K562 (cell line): ENCODE measurements around the gene CPTP. TPM values are rescaled to one million over a fixed set of nuclear protein-coding genes. Genes with fewer than 3 reads are reported as not detected.

Experiments
- ATAC-seq: fragments of 200-7000 bp; cut with Tn5 transposase; 3 replicates; pipeline ENCODE4 v1.9.1; 2020; ENCODE audit warnings: moderate library complexity
- BruUV-seq: library from RNA; stranded (reverse); fragments of 400-500 nt; replicated peaks from 2 replicates; lab custom pipeline; 2021; lab: Mats Ljungman, UMichigan
- CTCF ChIA-PET: fragments of 300-600 bp; formaldehyde crosslinking; extraction: SDS; loops from one replicate; lab custom pipeline; 2021; ENCODE audit warnings: low intra/inter-chr PET ratio; lab: Yijun Ruan, JAX
- POLR2A ChIA-PET: fragments of 300-600, 350-650 bp; sonication (Branson Sonifier 250); formaldehyde crosslinking; extraction: SDS; loops from one replicate; lab custom pipeline; 2021; ENCODE audit warnings: antibody characterized with exemption, inconsistent platforms; lab: Yijun Ruan, JAX
- DNase-seq, 4 experiments: peaks; one replicate each; pipeline versions ENCODE4 v3.0.0 to v3.0.0-alpha.2; 2011 to 2018; ENCODE audit warnings: low spot score in 3 of 4, mixed read lengths in 3 of 4; ENCODE audit errors: extremely low read depth in 1 of 4
- FAIRE-seq: peaks from 2 replicates; lab custom pipeline; 2011; peaks lifted over from hg19 to GRCh38; lab: Jason Lieb, UNC
- H2AFZ ChIP-seq: 2 replicates; pipeline ENCODE4 v1.6.0; 2011; ENCODE audit warnings: low read depth, low read length, control low read depth, inconsistent platforms
- H3K27ac ChIP-seq: fragments of 200-600 bp; 3 replicates; pipeline ENCODE4 v1.8.0; 2011; ENCODE audit warnings: low read depth, mild to moderate bottlenecking, control low read depth, inconsistent platforms, low read length, moderate library complexity, mixed read lengths; ENCODE audit errors: extremely low read depth
- H3K27me3 ChIP-seq, 2 experiments: fragments of 300-600 bp in 1 of 2; 2 replicates in 1 of 2; 3 replicates in 1 of 2; pipeline versions ENCODE4 v1.6.0 to v1.8.0; 2011; ENCODE audit warnings: inconsistent platforms in 2 of 2, low read length in 2 of 2, mild to moderate bottlenecking in 1 of 2, mixed read lengths in 1 of 2, moderate library complexity in 1 of 2; ENCODE audit not compliant: control insufficient read depth in 2 of 2, insufficient read depth in 2 of 2
- H3K36me3 ChIP-seq: fragments of 300-600 bp; 3 replicates; pipeline ENCODE4 v1.8.0; 2011; ENCODE audit warnings: mild to moderate bottlenecking, low read length, inconsistent platforms; ENCODE audit not compliant: control insufficient read depth, insufficient read depth
- H3K4me1 ChIP-seq, 2 experiments: fragments of 200-600 bp in 1 of 2; replicated peaks in 1 of 2; 2 replicates in 1 of 2; 3 replicates in 1 of 2; pipeline versions ENCODE4 v1.5.1 to v1.8.0; 2011; ENCODE audit warnings: inconsistent platforms in 2 of 2, low read length in 2 of 2, mild to moderate bottlenecking in 1 of 2, mixed read lengths in 1 of 2, moderate library complexity in 1 of 2; ENCODE audit not compliant: control insufficient read depth in 2 of 2, insufficient read depth in 2 of 2
- H3K4me2 ChIP-seq: 2 replicates; pipeline ENCODE4 v1.6.1; 2011; ENCODE audit warnings: low read length, control low read depth, inconsistent platforms, mixed read lengths; ENCODE audit not compliant: insufficient read depth
- H3K4me3 ChIP-seq: fragments of 200-600 bp; sonication (generic), shearing (Covaris generic); 2 replicates; pipeline ENCODE4 v1.5.1; 2016; ENCODE audit warnings: control low read depth, inconsistent platforms
- H3K79me2 ChIP-seq: fragments of 200-600 bp; 3 replicates; pipeline ENCODE4 v1.8.0; 2011; ENCODE audit warnings: low read length, inconsistent platforms; ENCODE audit not compliant: control insufficient read depth, insufficient read depth
- H3K9ac ChIP-seq, 2 experiments: 2 replicates each; pipeline versions ENCODE4 v1.6.0 to v1.6.1; 2011; ENCODE audit warnings: low read depth in 2 of 2, low read length in 2 of 2, control low read depth in 1 of 2, inconsistent platforms in 1 of 2, mild to moderate bottlenecking in 1 of 2, mixed read lengths in 1 of 2; ENCODE audit not compliant: insufficient read depth in 1 of 2
- H3K9me1 ChIP-seq: one replicate; pipeline ENCODE4 v1.6.0; 2011; ENCODE audit warnings: inconsistent platforms, mild to moderate bottlenecking, low read length, moderate library complexity; ENCODE audit not compliant: control insufficient read depth, insufficient read depth
- H3K9me3 ChIP-seq: replicated peaks from 2 replicates; pipeline ENCODE4 v1.5.1; 2011; ENCODE audit warnings: low read depth, low read length, inconsistent platforms; ENCODE audit not compliant: control insufficient read depth, insufficient read depth
- H4K20me1 ChIP-seq: replicated peaks from 2 replicates; pipeline ENCODE4 v1.6.1; 2011; ENCODE audit warnings: low read length, inconsistent platforms, mixed read lengths; ENCODE audit not compliant: control insufficient read depth, insufficient read depth
- FOXA3 ChIP-seq, 2 experiments: fragments of 450-650 bp in 1 of 2; sonication (generic) in 1 of 2; formaldehyde crosslinking; IDR thresholded peaks in 1 of 2; conservative IDR thresholded peaks in 1 of 2; 2 replicates each; pipeline versions ENCODE4 v1.4.0 to v1.8.0; 2020 to 2022; ENCODE audit warnings: mild to moderate bottlenecking in 2 of 2, missing genetic modification reagents in 1 of 2
- FOXJ2 ChIP-seq: fragments of 200-800 bp; sonication (Bioruptor generic); IDR thresholded peaks from 2 replicates; pipeline ENCODE4 v1.6.1; 2016; ENCODE audit warnings: missing genetic modification characterization, missing compliant biosample characterization
- HDAC3 ChIP-seq: fragments of 450-650 bp; IDR thresholded peaks from 2 replicates; pipeline ENCODE4 v1.6.1; 2018; ENCODE audit warnings: borderline replicate concordance, mild to moderate bottlenecking, moderate library complexity; ENCODE audit not compliant: partially characterized antibody
- WGBS: fragments of 100-300 bp; shearing (Covaris generic); methylation state at CpG from one replicate; pipeline ENCODE4 v1.1.6; 2016; ENCODE audit warnings: low coverage, mixed read lengths; ENCODE audit not compliant: insufficient coverage; ENCODE audit errors: missing lambda C conversion rate; 5-methylcytosine and 5-hydroxymethylcytosine counted together
- in situ Hi-C: fragments of 300-500 bp; cut with MboI; formaldehyde crosslinking; loops from 4 replicates; pipeline ENCODE4 v1.15.0; 2018; ENCODE audit warnings: inconsistent platforms, mixed read lengths
- intact Hi-C: fragments of 100-400 bp; cut with micrococcal nuclease; formaldehyde crosslinking; loops from 2 replicates; pipeline ENCODE4 v1.14.2; 2022
- polyA plus RNA-seq, 8 experiments: library from polyadenylated mRNA; depleted of rRNA in 4 of 8; stranded (reverse) in 5 of 8; unstranded in 3 of 8; fragments of >200 nt; fragmentation: Nextera tagmentation in 2 of 8; fragmentation: Illumina TruSeq in 1 of 8; extraction: Ambion mirVana in 2 of 8; extraction: Trizol in 1 of 8; gene quantifications; 2 replicates each; pipeline versions ENCODE4 v1.2.1 to v1.2.3, GENCODE V29; 2011 to 2014; ENCODE audit warnings: inconsistent platforms in 1 of 8, missing spikeins in 1 of 8
- total RNA-seq, 7 experiments: library from RNA; depleted of rRNA in 6 of 7; stranded (reverse); fragments of >200 nt in 6 of 7; fragmentation: Illumina TruSeq in 2 of 7; extraction: Trizol in 2 of 7; gene quantifications; 2 replicates each; pipeline versions ENCODE4 v1.2.1 to v1.2.3, GENCODE V29; 2011 to 2021; ENCODE audit warnings: low replicate concordance in 1 of 7
- TF ChIP-seq, protein P1 (sequence below): sonication (generic); formaldehyde crosslinking; IDR thresholded peaks from 2 replicates; pipeline ENCODE4 v1.8.0; 2022; ENCODE audit warnings: mild to moderate bottlenecking, missing genetic modification reagents

Gene CPTP
- total and polyA plus RNA-seq, 9 of the 15 experiments (the other 6 are each of a cell fraction or from before 2014, with no cell fraction given), result 0.11 to 25.8 (median 3.5) TPM

DNA sequence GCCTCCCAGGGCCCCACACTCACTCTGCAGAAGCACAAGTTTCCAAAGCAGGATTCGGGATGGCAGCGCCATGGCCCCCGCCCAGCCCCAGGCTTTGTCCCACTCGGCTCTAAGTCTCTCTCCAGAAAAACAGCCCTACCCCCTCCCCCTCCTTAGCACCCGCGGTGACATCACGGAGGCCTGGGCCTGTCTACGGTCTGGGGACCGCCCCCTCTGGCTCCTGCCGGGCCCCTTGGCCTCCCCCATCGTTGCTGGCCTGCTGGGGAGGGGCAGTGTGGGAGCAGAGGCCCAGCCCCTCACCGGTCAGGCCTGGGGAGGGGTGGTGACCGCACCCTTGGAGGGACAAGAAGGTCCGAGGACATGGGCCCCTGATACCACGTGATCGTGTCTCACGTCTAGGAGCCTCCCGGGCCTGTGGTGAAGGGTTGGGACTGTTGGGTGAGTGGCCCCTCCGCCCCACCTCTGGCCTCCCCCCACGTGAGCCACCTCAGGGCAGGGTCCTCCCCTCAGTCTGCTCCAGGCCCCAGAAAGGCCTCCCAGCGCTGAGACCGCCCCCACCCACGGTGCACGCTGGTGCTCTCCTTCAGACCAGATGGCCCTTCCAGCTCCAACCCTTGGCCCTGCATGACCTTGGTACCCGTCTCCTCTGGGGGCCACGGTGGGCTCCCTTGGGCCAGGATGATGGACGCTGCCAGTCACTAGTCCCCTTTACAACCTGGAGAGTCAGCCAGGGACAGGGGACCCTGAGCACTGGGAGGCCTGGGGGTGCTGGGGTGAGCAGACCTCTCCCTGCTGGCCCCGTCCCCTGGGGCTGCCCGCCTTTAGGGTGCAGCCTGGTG is 34.0 kb downstream of the CPTP start, which contains the start of gene MXRA8 (continued):
- TF ChIP-seq HDAC3, result no peak

DNA sequence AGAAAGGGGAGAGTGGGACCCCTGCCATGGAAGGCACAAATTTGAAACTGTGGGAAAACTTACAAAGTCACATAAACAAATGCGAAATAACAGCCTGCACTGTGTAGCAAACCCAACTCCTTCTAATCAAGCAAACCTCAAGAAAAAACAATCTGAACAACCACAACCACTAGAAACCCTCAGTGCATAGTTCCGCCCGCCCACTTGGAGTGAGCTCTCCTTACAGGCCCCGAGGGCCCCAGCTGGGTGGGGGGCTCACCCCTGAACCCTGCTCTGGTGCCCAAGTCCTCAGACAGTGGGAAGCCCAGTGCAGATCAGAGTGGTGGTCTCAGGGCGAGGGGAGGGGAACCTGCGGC is 34.7 kb downstream of the CPTP start:
- ChIA-PET POLR2A (interaction anchor here (1.0 to 1.1 kb wide), 2 partner anchors 11 to 17 kb away, joined by 5 read pairs; no protein-coding TSS in a partner anchor), CTCF (no interaction called here)
- Histone ChIP-seq H3K27ac (peak overlapping the region; percentile 74), H3K27me3 (no peaks in the 10 kb centered on the region; a peak in 1 of 5 replicates), H3K9me1 (no peaks in the 10 kb centered on the region), H3K9ac (peak overlapping the region; percentile 74 to 89), H3K4me3 (no peak overlapping the region), H3K9me3 (0 out of 2 replicates have a peak, but pooled peaks cover 2% of the 10 kb centered on the region), H3K36me3 (no peaks in the 10 kb centered on the region), H4K20me1 (no peaks in the 10 kb centered on the region), H2AFZ (peak overlapping the region; percentile 99; the same call in 1 of the 2 replicates), H3K4me1 (peaks cover 19 to 73% of the 10 kb centered on the region in 2 experiments), H3K79me2 (peaks cover 10% of the 10 kb centered on the region; the same call in 2 of the 3 replicates), H3K4me2 (peak overlapping the region; percentile 71; the same call in 1 of the 2 replicates)
- intact Hi-C loops, result no loop called here
- BruUV-seq, result no TSS peak
- ATAC-seq (no peak), FAIRE-seq (no peak), DNase-seq (no peak)
- in situ Hi-C loops, result no loop called here
- 86% methylated on average over 5 of the region's 6 CpGs for WGBS
- TF ChIP-seq FOXJ2 (no peak), FOXA3 (CRISPR knock-in tag; conservative IDR thresholded peaks at IDR 0.05 in 1 of 2, IDR thresholded peaks at IDR 0.05 in 1 of 2) (0 out of 4 replicates have a peak, but pooled peaks of 1 of the 2 experiments have one; percentile 3)
- TF ChIP-seq, protein P1, sequence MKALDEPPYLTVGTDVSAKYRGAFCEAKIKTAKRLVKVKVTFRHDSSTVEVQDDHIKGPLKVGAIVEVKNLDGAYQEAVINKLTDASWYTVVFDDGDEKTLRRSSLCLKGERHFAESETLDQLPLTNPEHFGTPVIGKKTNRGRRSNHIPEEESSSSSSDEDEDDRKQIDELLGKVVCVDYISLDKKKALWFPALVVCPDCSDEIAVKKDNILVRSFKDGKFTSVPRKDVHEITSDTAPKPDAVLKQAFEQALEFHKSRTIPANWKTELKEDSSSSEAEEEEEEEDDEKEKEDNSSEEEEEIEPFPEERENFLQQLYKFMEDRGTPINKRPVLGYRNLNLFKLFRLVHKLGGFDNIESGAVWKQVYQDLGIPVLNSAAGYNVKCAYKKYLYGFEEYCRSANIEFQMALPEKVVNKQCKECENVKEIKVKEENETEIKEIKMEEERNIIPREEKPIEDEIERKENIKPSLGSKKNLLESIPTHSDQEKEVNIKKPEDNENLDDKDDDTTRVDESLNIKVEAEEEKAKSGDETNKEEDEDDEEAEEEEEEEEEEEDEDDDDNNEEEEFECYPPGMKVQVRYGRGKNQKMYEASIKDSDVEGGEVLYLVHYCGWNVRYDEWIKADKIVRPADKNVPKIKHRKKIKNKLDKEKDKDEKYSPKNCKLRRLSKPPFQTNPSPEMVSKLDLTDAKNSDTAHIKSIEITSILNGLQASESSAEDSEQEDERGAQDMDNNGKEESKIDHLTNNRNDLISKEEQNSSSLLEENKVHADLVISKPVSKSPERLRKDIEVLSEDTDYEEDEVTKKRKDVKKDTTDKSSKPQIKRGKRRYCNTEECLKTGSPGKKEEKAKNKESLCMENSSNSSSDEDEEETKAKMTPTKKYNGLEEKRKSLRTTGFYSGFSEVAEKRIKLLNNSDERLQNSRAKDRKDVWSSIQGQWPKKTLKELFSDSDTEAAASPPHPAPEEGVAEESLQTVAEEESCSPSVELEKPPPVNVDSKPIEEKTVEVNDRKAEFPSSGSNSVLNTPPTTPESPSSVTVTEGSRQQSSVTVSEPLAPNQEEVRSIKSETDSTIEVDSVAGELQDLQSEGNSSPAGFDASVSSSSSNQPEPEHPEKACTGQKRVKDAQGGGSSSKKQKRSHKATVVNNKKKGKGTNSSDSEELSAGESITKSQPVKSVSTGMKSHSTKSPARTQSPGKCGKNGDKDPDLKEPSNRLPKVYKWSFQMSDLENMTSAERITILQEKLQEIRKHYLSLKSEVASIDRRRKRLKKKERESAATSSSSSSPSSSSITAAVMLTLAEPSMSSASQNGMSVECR (CRISPR knock-in tag), result 0 out of 2 replicates have a peak, but pooled peaks have one; percentile 9
